ENCODE results near the gene ATP2B3. TPM values are rescaled to one million over a fixed set of nuclear protein-coding genes. Genes with fewer than 3 reads are reported as not detected.
A peak's percentile ranks its signal among the peaks of the same experiment; 100 is the strongest.

The ATP2B3 gene
- total RNA-seq, 1 donor from 2014 or later: not detected

DNA sequence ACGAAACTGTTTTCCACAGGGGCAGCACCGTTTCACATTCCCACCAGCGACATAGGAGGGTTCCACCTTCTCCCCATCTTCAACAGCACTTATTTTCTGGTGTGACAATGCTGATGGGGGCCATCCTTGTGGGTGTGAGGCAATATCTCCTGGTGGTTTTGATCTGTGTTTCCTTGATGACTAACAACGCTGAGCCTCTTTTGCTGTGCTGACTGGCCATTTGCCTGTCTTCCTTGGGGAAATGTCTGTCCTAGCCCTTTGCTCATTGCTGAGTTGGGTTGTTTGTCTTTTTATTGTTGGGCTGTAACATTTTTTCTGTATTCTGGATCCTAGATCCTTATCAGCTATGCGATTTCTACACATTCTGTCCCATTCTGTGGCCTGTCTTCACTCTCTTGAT, 33.7 kb downstream of the ATP2B3 start:
- Histone ChIP-seq H3K9me3 (replicated peaks) (no peaks in the 10 kb centered on the region), H3K4me1 (no peaks in the 10 kb centered on the region), H3K27me3 (ENCODE audit: low read depth) (peaks cover 5% of the 10 kb centered on the region), H3K36me3 (no peaks in the 10 kb centered on the region), H3K27ac (replicated peaks) (no peak overlapping the region), H3K4me3 (no peak overlapping the region)
- intact Hi-C loops (cut with micrococcal nuclease): no loop called here
- TF ChIP-seq, protein P1, sequence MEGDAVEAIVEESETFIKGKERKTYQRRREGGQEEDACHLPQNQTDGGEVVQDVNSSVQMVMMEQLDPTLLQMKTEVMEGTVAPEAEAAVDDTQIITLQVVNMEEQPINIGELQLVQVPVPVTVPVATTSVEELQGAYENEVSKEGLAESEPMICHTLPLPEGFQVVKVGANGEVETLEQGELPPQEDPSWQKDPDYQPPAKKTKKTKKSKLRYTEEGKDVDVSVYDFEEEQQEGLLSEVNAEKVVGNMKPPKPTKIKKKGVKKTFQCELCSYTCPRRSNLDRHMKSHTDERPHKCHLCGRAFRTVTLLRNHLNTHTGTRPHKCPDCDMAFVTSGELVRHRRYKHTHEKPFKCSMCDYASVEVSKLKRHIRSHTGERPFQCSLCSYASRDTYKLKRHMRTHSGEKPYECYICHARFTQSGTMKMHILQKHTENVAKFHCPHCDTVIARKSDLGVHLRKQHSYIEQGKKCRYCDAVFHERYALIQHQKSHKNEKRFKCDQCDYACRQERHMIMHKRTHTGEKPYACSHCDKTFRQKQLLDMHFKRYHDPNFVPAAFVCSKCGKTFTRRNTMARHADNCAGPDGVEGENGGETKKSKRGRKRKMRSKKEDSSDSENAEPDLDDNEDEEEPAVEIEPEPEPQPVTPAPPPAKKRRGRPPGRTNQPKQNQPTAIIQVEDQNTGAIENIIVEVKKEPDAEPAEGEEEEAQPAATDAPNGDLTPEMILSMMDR (IDR thresholded peaks at IDR 0.05; ENCODE audit: borderline replicate concordance): no peak
- DNase-seq: no peak

DNA sequence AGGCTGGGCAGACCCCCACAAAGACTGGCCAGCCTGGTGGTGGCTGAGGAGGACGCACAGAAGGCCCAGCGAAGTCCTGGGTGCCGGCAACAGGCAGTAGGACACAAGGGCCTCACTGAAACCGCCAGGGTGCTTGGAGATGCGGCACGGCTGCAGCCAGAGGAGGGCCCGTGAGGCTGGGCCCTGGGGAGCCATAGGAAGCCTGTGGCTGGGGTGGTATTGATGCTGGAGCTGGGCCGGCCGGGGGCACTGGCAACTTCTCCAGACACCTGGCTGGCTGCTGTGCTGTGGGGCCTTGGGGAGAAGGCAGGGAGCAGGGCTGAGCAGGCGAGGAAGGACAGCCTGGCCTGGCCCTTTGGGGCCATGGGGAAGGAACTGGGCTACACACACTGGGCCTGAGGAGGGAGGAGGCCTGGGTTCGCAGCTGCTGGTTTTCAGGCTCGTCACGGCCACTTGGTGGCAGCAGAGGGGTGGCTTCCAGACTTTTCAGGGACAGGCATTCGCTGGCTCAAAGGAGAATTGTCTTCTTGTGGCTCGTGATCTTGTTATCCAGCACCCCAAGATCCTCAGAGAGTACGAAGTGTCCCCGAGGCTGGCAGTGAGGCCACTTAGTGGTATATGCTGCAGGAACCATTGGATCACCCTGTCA, 37.2 kb downstream of the ATP2B3 start:
- Histone ChIP-seq H3K9me3 (replicated peaks) (no peaks in the 10 kb centered on the region), H3K4me3 (no peak overlapping the region), H3K36me3 (no peaks in the 10 kb centered on the region), H3K4me1 (no peaks in the 10 kb centered on the region), H3K27ac (replicated peaks) (no peak overlapping the region), H3K27me3 (ENCODE audit: low read depth) (no peaks in the 10 kb centered on the region)
- DNase-seq: peak; percentile 64
- TF ChIP-seq, protein P1 (IDR thresholded peaks at IDR 0.05; ENCODE audit: borderline replicate concordance): peak; percentile 73
- intact Hi-C loops (cut with micrococcal nuclease): no loop called here

DNA sequence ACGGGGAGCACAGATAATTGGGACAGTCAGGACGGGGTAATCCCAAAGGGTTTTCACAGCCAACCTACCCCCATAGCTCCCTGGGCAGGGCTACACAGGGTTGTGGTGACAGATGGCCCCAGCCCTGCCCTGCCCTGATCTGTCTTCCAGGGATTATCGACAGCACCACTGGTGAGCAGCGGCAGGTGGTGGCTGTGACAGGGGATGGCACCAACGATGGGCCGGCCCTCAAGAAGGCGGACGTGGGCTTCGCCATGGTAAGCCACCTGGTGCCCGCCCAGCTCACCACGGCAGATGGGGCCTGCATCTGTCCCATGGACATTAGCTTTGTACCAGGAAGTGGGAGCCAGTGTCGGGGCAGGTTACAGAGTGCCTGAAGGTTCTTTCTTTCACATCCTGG, 39.3 kb downstream of the ATP2B3 start:
- H3K36me3 ChIP-seq: no peaks in the 10 kb centered on the region
- TF ChIP-seq, protein P1 (IDR thresholded peaks at IDR 0.05; ENCODE audit: borderline replicate concordance): no peak
- no peaks in the 10 kb centered on the region for H3K27me3 ChIP-seq (ENCODE audit: low read depth)
- H3K4me3 ChIP-seq: no peak overlapping the region
- intact Hi-C loops (cut with micrococcal nuclease): no loop called here
- no peak for DNase-seq
- H3K4me1 ChIP-seq: no peaks in the 10 kb centered on the region
- H3K9me3 ChIP-seq (replicated peaks): no peaks in the 10 kb centered on the region
- no peak overlapping the region for H3K27ac ChIP-seq (replicated peaks)

DNA sequence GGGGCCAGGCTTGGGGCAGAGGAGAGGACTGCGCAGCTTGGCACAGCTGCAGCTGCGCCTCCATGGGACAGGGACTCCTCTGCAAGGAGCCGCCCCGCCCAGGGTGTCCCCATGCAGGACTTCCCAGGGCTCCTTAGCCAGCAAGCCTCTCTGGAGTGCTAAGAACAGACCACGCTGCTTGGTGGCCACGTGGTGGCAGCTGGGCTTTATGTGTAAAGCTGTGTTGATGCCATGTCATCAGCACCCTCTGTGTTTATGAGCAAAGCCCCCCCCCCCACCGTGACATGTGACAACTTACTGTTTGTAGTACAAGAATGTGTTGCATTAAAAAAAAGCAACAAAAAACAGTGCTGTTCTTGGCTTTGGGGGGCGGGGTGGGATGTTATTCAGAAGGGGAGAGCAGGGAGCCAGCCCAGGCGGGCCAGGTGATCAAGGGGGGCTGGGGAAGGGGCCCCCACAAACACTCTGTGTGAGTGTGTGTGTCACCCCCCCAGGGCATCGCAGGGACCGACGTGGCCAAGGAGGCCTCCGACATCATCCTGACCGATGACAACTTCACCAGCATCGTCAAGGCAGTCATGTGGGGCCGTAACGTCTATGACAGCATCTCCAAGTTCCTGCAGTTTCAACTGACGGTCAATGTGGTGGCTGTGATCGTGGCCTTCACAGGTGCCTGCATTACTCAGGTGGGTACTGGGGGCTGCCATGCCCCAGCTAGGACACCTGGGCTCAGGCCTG, 40.3 kb downstream of the ATP2B3 start:
- Histone ChIP-seq H3K36me3 (no peaks in the 10 kb centered on the region), H3K4me1 (no peaks in the 10 kb centered on the region), H3K4me3 (no peak overlapping the region), H3K9me3 (replicated peaks) (no peaks in the 10 kb centered on the region), H3K27me3 (ENCODE audit: low read depth) (no peaks in the 10 kb centered on the region), H3K27ac (replicated peaks) (no peak overlapping the region)
- TF ChIP-seq, protein P1 (IDR thresholded peaks at IDR 0.05; ENCODE audit: borderline replicate concordance): no peak
- no peak for DNase-seq
- intact Hi-C loops (cut with micrococcal nuclease): no loop called here

DNA sequence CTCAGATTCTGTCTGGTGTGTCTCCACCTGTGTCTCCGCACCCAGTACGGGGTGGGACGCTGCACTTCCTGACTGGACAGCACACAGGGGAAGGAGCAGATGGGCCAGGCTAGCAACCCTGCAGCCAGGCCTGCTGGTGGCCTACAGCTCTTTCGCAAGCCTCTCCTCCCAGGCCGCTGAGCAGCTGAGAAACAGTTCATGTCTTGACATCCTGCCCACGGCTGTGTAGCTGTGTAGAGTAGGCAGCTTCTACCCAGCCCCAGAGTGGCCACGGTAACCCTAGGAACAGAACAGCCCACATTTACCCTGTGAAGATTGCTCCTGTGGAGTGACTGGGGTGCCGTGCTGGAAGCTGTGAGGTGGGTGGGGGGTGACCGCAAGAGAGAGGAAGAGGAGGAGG, 42.6 kb downstream of the ATP2B3 start:
- intact Hi-C loops (cut with micrococcal nuclease): no loop called here
- H3K36me3 ChIP-seq: no peaks in the 10 kb centered on the region
- DNase-seq: peak; percentile 27

More for the DNA sequence above, 42.6 kb downstream of the ATP2B3 start:
- TF ChIP-seq, protein P1 (IDR thresholded peaks at IDR 0.05; ENCODE audit: borderline replicate concordance): no peak
- H3K27ac ChIP-seq (replicated peaks): no peak overlapping the region
- H3K9me3 ChIP-seq (replicated peaks): no peaks in the 10 kb centered on the region
- no peaks in the 10 kb centered on the region for H3K4me1 ChIP-seq
- no peak overlapping the region for H3K4me3 ChIP-seq
- H3K27me3 ChIP-seq (ENCODE audit: low read depth): no peaks in the 10 kb centered on the region
